ENCODE data around the gene EPO. TPM values are rescaled to one million over a fixed set of nuclear protein-coding genes. Genes with fewer than 3 reads are reported as not detected.

Gene EPO
- polyA plus RNA-seq, 1 donor (not counting 4 experiments of a cell fraction or from before 2014, with no cell fraction given) = 0.35 TPM

DNA sequence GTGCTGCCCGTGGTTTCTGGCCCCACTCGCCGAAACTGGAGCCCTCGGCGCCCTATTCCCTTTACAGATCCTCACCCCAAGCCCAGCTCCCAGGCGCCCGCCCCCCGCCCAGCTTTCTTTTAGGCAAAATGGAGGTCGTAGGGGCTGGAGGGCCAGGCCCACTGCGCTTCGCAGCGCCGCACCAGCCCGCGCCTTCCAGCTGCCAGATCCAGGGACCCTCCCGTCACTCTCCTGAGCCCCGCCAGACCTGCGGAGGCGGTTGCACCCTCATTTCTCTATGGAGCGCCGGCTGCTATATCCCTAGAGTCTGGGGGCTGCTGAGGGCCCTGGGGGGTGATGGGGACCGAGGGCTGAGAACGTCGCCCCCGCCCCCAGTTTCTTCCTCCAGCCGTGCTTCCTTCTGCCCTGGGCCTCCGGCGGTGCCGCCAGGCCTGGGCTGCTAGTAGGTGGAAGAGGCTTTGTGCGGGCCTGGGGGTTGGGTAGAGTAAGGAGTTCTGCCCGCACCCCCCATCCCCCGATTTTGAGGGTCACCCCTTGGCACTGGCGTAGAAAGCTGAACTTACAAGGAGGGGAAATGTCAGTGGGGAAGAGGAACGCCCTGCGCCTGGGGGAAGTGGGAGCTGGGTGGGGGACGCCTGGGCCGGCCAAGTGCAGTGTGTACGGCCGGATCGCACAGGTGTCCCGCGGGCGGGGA is 45.7 kb upstream of the EPO start:
- no peaks in the 10 kb centered on the region for H3K9me1 ChIP-seq (ENCODE audit: control insufficient read depth, extremely low read depth, insufficient read depth, low read length)
- H3K9me3 ChIP-seq (ENCODE audit: control insufficient read depth, low read depth, low read length) = no peaks in the 10 kb centered on the region
- TF ChIP-seq, protein P1, sequence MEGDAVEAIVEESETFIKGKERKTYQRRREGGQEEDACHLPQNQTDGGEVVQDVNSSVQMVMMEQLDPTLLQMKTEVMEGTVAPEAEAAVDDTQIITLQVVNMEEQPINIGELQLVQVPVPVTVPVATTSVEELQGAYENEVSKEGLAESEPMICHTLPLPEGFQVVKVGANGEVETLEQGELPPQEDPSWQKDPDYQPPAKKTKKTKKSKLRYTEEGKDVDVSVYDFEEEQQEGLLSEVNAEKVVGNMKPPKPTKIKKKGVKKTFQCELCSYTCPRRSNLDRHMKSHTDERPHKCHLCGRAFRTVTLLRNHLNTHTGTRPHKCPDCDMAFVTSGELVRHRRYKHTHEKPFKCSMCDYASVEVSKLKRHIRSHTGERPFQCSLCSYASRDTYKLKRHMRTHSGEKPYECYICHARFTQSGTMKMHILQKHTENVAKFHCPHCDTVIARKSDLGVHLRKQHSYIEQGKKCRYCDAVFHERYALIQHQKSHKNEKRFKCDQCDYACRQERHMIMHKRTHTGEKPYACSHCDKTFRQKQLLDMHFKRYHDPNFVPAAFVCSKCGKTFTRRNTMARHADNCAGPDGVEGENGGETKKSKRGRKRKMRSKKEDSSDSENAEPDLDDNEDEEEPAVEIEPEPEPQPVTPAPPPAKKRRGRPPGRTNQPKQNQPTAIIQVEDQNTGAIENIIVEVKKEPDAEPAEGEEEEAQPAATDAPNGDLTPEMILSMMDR (optimal IDR thresholded peaks at IDR 0.05 in 1 of 3, IDR thresholded peaks at IDR 0.05 in 1 of 3, conservative IDR thresholded peaks at IDR 0.05 in 1 of 3; ENCODE audit: extremely low read depth in 1 of 3, insufficient read depth in 2 of 3, low read length in 3 of 3) = no peak
- TF ChIP-seq EZH2 (IDR thresholded peaks at IDR 0.05; ENCODE audit: low read length) = no peak
- FAIRE-seq = no peak
- H3K4me1 ChIP-seq (ENCODE audit: control insufficient read depth, extremely low read depth, insufficient read depth, low read length) = peaks cover 5% of the 10 kb centered on the region
- DNase-seq (ENCODE audit: low read depth, low spot score) = no peak
- peaks cover 3% of the 10 kb centered on the region for H4K20me1 ChIP-seq (ENCODE audit: control insufficient read depth, extremely low read depth, insufficient read depth, low read length)
- dilution Hi-C loops (cut with MboI; ENCODE audit: extremely low pct_ligation_motif_present, low sequenced_read_pairs) = no loop called here
- peak overlapping the region; percentile 96 for H3K9ac ChIP-seq (ENCODE audit: control insufficient read depth, extremely low read depth, insufficient read depth, low read length)
- peaks cover 31% of the 10 kb centered on the region for H3K79me2 ChIP-seq (ENCODE audit: control insufficient read depth, insufficient read depth, low read length)
- no peaks in the 10 kb centered on the region for H3K27me3 ChIP-seq (ENCODE audit: control insufficient read depth, extremely low read depth, insufficient read depth, low read length)
- H3K4me2 ChIP-seq (ENCODE audit: control insufficient read depth, extremely low read depth, insufficient read depth, low read depth, low read length) = peak overlapping the region; percentile 73
- H3K36me3 ChIP-seq (ENCODE audit: control insufficient read depth in 2 of 2, extremely low read depth in 1 of 2, insufficient read depth in 2 of 2, low read length in 2 of 2) = peaks cover 18 to 19% of the 10 kb centered on the region in 2 experiments
- peak overlapping the region; percentile 12 for H2AFZ ChIP-seq (ENCODE audit: control insufficient read depth, low read length)
- peak overlapping the region; percentile 56 for H3K27ac ChIP-seq (ENCODE audit: control insufficient read depth, insufficient read depth, low read length)
- peak overlapping the region; percentile 70 to 97 (median 88) for H3K4me3 ChIP-seq (ENCODE audit: control insufficient read depth in 2 of 3, extremely low read depth in 1 of 3, insufficient read depth in 2 of 3, low read depth in 1 of 3, low read length in 3 of 3)

DNA sequence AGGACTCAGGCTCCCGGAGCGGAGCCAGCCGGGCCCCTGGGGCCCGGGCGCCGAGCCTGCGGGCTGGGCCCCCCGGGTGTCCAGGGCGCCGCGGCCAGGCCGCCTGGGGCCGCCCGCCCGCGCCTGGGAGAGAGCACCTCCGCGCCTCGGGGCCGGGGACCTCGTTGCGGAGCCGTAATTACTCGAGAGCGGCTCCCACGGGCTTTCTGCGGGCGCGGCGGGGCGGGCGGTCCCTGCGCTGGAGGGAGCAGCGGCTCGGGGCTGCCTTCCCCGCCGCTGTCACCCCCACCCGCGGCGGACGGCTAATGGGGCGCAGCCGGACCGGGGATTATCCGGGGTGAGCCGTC is 45.2 kb upstream of the EPO start:
- Histone ChIP-seq H3K79me2 (ENCODE audit: control insufficient read depth, insufficient read depth, low read length) (peaks cover 31% of the 10 kb centered on the region), H3K27me3 (ENCODE audit: control insufficient read depth, extremely low read depth, insufficient read depth, low read length) (no peaks in the 10 kb centered on the region), H4K20me1 (ENCODE audit: control insufficient read depth, extremely low read depth, insufficient read depth, low read length) (peaks cover 3% of the 10 kb centered on the region), H3K27ac (ENCODE audit: control insufficient read depth, insufficient read depth, low read length) (peak overlapping the region; percentile 56), H3K4me3 (ENCODE audit: control insufficient read depth in 2 of 3, extremely low read depth in 1 of 3, insufficient read depth in 2 of 3, low read depth in 1 of 3, low read length in 3 of 3) (peak overlapping the region; percentile 70 to 97 (median 88)), H3K9ac (ENCODE audit: control insufficient read depth, extremely low read depth, insufficient read depth, low read length) (peak overlapping the region; percentile 96), H3K9me1 (ENCODE audit: control insufficient read depth, extremely low read depth, insufficient read depth, low read length) (no peaks in the 10 kb centered on the region), H3K4me2 (ENCODE audit: control insufficient read depth, extremely low read depth, insufficient read depth, low read depth, low read length) (peak overlapping the region; percentile 73), H3K36me3 (ENCODE audit: control insufficient read depth in 2 of 2, extremely low read depth in 1 of 2, insufficient read depth in 2 of 2, low read length in 2 of 2) (peaks cover 18 to 19% of the 10 kb centered on the region in 2 experiments), H2AFZ (ENCODE audit: control insufficient read depth, low read length) (no peak overlapping the region), H3K4me1 (ENCODE audit: control insufficient read depth, extremely low read depth, insufficient read depth, low read length) (peaks cover 8% of the 10 kb centered on the region), H3K9me3 (ENCODE audit: control insufficient read depth, low read depth, low read length) (no peaks in the 10 kb centered on the region)
- dilution Hi-C loops (cut with MboI; ENCODE audit: extremely low pct_ligation_motif_present, low sequenced_read_pairs) = no loop called here
- DNase-seq (ENCODE audit: low read depth, low spot score) = no peak
- TF ChIP-seq, protein P1 (optimal IDR thresholded peaks at IDR 0.05 in 1 of 3, IDR thresholded peaks at IDR 0.05 in 1 of 3, conservative IDR thresholded peaks at IDR 0.05 in 1 of 3; ENCODE audit: extremely low read depth in 1 of 3, insufficient read depth in 2 of 3, low read length in 3 of 3) = no peak
- TF ChIP-seq EZH2 (IDR thresholded peaks at IDR 0.05; ENCODE audit: low read length) = no peak
- FAIRE-seq = no peak
